KOPT-K1 (cell line): ENCODE data around the gene FLOT1.
"Not testable (repeated sequence)": the region's sequence is repeated elsewhere in the genome, so short reads cannot be mapped to it uniquely, and the experiment has no call there.

Experiments
- H3K27ac ChIP-seq: fragments of 200-600 bp; sonication (generic); 2 replicates; pipeline ENCODE4 v1.5.1; 2016; ENCODE audit warnings: antibody characterized with exemption, mild to moderate bottlenecking, low read depth, low read length; ENCODE audit not compliant: poor library complexity, severe bottlenecking
- H3K36me3 ChIP-seq: fragments of 200-600 bp; sonication (generic); 2 replicates; pipeline ENCODE4 v1.5.1; 2017; ENCODE audit warnings: antibody characterized with exemption, mild to moderate bottlenecking, low read length, moderate library complexity; ENCODE audit not compliant: insufficient read depth
- H3K9me3 ChIP-seq: fragments of 200-600 bp; sonication (generic); 2 replicates; pipeline ENCODE4 v1.5.1; 2017; ENCODE audit warnings: antibody characterized with exemption, low read length, mild to moderate bottlenecking; ENCODE audit not compliant: insufficient read depth, poor library complexity, severe bottlenecking

FLOT1 gene

GRCh38 chr6:30759575-30760239 is 17.2 kb upstream of the FLOT1 start:
- Histone ChIP-seq H3K36me3 (no peaks in the 10 kb centered on the region), H3K9me3 (no peaks in the 10 kb centered on the region), H3K27ac (no peak overlapping the region)

- Histone ChIP-seq H3K27ac (no peak overlapping the region), H3K9me3 (no peaks in the 10 kb centered on the region), H3K36me3 (no peaks in the 10 kb centered on the region)
Observed at GRCh38 chr6:30757261-30757904, 14.9 kb upstream of the FLOT1 start.

DNA sequence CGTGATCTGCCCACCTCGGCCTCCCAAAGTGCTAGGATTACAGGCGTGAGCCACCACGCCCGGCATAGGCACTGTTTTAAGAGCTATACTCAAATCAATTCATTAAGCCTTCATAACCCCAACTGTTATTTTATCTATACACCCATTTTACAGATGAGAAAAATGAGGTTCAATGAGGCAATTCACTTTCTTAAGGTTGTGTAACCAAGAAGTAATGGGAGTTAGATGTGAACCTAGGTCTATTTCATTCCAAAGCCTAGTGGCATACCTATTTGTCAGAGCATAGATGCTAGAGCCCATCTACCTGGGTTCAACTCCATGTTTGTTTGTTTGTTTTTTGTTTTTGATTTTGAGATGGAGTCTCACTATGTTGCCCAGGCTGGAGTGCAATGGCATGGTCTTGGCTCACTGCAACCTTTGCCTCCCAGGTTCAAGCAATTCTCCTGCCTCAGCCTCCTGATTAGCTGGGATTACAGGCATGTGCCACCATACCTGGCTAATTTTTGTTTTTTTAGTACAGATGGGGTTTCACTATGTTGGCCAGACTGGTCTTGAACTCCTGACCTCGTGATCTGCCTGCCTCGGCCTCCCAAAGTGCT is 14.0 kb upstream of the FLOT1 start:
- not testable (repeated sequence) for H3K27ac ChIP-seq, H3K9me3 ChIP-seq, H3K36me3 ChIP-seq

DNA sequence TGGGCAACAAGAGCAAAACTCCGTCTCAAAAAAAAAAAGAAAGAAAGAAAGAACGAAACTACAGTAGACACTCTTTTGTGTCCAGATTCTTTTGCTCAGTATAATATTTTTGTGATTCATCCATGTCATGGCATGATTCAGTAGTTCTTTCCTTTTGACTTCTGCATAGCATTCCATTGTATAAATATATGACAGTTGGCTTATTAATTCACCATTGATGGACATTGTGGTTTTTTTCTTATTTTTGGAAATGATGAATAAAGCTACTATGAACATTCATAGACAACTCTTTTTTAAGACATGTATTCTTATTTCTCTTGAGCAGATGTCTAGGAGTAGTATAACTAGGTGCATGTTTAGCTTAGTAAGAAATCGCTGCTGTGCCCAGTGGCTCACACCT is 12.1 kb upstream of the FLOT1 start:
- Histone ChIP-seq H3K27ac (no peak overlapping the region), H3K9me3 (no peaks in the 10 kb centered on the region), H3K36me3 (no peaks in the 10 kb centered on the region)

DNA sequence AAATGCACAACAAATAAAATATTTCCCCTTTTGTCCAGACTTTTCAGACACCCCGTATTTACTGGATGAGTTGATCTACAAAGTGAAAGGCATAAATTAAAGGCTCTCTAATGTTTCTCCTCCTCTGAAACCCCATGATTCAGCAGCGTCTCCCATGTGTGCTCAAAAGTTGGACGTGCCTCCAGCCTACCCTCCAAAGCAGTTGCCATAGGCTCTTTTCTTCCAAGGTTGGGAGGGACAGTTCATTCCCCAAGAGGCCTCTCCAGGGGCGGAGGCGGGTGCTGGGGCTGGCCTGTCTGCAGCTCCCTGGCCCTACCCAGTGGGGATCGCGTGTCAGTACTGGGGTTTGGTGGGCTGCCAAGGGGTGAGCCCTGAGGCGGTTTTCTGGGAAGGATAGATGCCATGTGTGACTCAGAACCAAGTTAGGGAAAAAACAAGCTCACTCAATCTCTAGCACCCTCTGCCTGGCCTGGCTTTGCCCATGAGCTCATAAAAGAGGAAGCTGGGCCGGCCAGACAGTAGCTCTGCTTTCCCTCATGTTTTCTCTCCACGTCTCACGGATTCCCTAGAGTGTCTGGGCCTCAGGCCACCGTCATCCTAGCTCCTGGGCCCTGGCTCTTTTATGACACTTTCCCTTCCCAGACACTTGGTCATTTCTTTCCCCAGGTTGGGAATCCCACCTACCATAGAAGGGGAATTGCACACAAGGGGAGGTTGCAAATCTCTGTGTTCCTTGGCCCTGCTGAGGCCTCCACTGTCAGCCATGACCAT is 9.9 kb upstream of the FLOT1 start:
- no peaks in the 10 kb centered on the region for H3K9me3 ChIP-seq
- H3K27ac ChIP-seq, result no peak overlapping the region
- no peaks in the 10 kb centered on the region for H3K36me3 ChIP-seq

GRCh38 chr6:30750379-30750668 is 7.8 kb upstream of the FLOT1 start:
- no peaks in the 10 kb centered on the region for H3K36me3 ChIP-seq
- H3K9me3 ChIP-seq, result no peaks in the 10 kb centered on the region
- no peak overlapping the region for H3K27ac ChIP-seq

GRCh38 chr6:30749554-30750378 is 7.3 kb upstream of the FLOT1 start:
- Histone ChIP-seq H3K36me3 (no peaks in the 10 kb centered on the region), H3K9me3 (no peaks in the 10 kb centered on the region), H3K27ac (no peak overlapping the region)

DNA sequence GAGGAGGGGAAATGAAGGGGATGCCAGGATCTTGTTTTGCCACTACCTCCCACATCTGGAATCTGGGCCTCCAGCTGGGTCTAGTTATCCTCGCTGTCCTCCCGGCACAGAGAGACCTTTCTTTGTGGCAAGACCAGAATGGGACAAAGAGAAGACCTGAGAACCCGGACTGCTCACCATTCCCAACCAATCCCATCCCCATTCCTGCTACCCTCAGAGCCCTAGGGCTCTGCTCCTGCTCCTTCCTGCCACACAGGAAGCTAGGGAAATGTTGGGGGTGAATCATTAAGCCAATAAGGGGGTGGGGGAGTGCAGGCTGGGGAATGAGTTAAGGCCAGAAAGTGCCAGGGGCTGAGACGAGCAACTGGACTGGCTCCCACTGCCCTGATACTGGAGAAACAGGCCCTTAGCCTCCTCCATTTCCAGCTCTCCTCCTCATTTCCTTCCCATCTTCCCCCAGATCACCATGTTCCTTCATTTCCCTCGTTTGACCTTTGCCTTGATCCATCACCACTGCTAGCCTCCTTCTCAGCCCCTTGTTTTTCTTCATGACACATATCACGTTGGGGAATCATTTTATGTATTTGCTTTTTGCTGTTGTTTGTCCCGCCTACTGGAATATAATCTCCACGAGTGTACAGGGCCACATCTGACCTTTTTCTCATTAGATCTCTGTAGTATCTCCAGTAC is 6.5 kb upstream of the FLOT1 start:
- H3K27ac ChIP-seq, result no peak overlapping the region
- H3K36me3 ChIP-seq, result no peaks in the 10 kb centered on the region
- no peaks in the 10 kb centered on the region for H3K9me3 ChIP-seq

GRCh38 chr6:30747902-30748769 is 5.6 kb upstream of the FLOT1 start:
- Histone ChIP-seq H3K36me3 (no peaks in the 10 kb centered on the region), H3K27ac (no peak overlapping the region), H3K9me3 (no peaks in the 10 kb centered on the region)

- no peaks in the 10 kb centered on the region for H3K36me3 ChIP-seq
- H3K27ac ChIP-seq, result no peak overlapping the region
- no peaks in the 10 kb centered on the region for H3K9me3 ChIP-seq
Observed at GRCh38 chr6:30747300-30747687, 4.8 kb upstream of the FLOT1 start.

DNA sequence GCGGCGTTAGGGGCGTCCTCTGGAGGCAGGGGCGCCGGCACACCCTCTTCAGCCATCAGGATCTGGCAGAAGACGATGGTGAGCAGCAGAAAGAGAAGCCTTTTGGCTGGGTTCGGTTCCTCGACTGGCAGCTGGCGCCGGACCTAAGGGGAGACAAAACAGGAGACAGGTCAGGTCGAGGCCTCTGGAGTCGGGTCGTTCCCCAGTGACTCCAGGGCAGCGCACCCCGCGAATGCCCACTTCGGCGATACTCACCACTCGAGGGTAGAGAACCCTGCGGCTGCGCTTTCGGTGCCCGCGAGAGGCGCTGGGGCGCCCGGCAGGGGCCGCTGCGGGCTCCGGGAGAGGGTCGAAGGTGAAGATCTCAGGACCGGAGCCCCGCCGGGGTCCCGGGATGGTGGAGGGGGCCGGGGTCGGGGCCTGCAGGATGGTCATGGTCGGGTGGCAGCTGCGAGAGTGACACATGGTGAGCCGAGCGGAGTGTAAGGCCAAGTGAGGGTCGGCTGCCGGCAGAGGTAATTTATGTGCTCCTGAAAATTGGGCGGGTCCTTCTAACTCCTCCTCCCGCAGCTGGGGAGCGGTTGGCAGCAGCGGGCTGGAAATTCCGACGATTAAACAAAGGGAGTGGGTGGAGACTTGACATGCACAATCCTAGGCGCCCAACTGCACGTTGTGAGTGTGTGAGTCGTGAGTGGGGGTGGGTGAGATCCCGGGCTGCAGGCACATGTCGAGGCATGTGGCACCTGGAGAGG is 1.7 kb upstream of the FLOT1 start, which contains the start of gene IER3:
TSS of gene IER3 (minus strand) at position 494 of the 752 bp plus-strand sequence. CDS start at position 465, 29 bp downstream.
- H3K36me3 ChIP-seq, result peaks cover 12% of the 10 kb centered on the region
- H3K27ac ChIP-seq, result peak within 1 kb of the TSS; percentile 73
- H3K9me3 ChIP-seq, result no peaks in the 10 kb centered on the region

GRCh38 chr6:30743099-30744053 is 889 bp upstream of the FLOT1 start:
- peaks cover 20% of the 10 kb centered on the region for H3K36me3 ChIP-seq
- H3K9me3 ChIP-seq, result no peaks in the 10 kb centered on the region
- peak overlapping the region; percentile 73 for H3K27ac ChIP-seq
